HEK293 (cell line): ENCODE data around the gene APLF.

Source experiments
- CTCF ChIA-PET: fragments of 350-600 bp; formaldehyde crosslinking; extraction: SDS; loops from one replicate; lab custom pipeline; 2021; ENCODE audit warnings: antibody characterized with exemption; lab: Yijun Ruan, JAX
- POLR2A ChIA-PET: fragments of 300-600 bp; formaldehyde crosslinking; extraction: SDS; loops from one replicate; lab custom pipeline; 2020; ENCODE audit warnings: antibody characterized with exemption, inconsistent platforms; lab: Yijun Ruan, JAX
- H3K27ac ChIP-seq: fragments of 200-500 bp; sonication (Bioruptor generic); 2 replicates; pipeline ENCODE4 v1.5.1; 2014; ENCODE audit warnings: low read depth, low read length, control low read depth, inconsistent platforms; ENCODE audit errors: extremely low read depth
- H3K36me3 ChIP-seq, 2 experiments: fragments of 200-500 bp in 1 of 2; sonication (Bioruptor generic) in 1 of 2; 1 replicate in 1 of 2; 2 replicates in 1 of 2; pipeline ENCODE4 v1.5.1; 2014 to 2017; ENCODE audit warnings: inconsistent platforms in 2 of 2, low read length in 2 of 2; ENCODE audit not compliant: control insufficient read depth in 2 of 2, insufficient read depth in 1 of 2
- H3K4me1 ChIP-seq: fragments of 200-500 bp; sonication (Bioruptor generic); 2 replicates; pipeline ENCODE4 v1.5.1; 2014; ENCODE audit warnings: mild to moderate bottlenecking, low read length, inconsistent platforms; ENCODE audit not compliant: control insufficient read depth, insufficient read depth
- H3K4me3 ChIP-seq: 2 replicates; pipeline ENCODE4 v1.5.1; 2011; ENCODE audit warnings: low read depth, mild to moderate bottlenecking, control low read depth, low read length, moderate library complexity
- H3K9me3 ChIP-seq: fragments of 200-500 bp; sonication (Bioruptor generic); 2 replicates; pipeline ENCODE4 v1.5.1; 2014; ENCODE audit warnings: low read depth, low read length, inconsistent platforms; ENCODE audit not compliant: control insufficient read depth, insufficient read depth
- FEZF1 ChIP-seq: fragments of 450-650 bp; formaldehyde crosslinking; IDR thresholded peaks from 2 replicates; pipeline ENCODE4 v1.5.1; 2016; ENCODE audit warnings: missing biosample characterization, missing genetic modification characterization
- GLIS1 ChIP-seq: fragments of 450-650 bp; formaldehyde crosslinking; IDR thresholded peaks from 2 replicates; pipeline ENCODE4 v1.5.1; 2016; ENCODE audit warnings: missing biosample characterization, missing genetic modification characterization
- KLF1 ChIP-seq: fragments of 450-650 bp; formaldehyde crosslinking; IDR thresholded peaks from 2 replicates; pipeline ENCODE4 v1.5.1; 2016; ENCODE audit warnings: missing biosample characterization, missing genetic modification characterization
- KLF17 ChIP-seq: fragments of 450-650 bp; formaldehyde crosslinking; IDR thresholded peaks from 2 replicates; pipeline ENCODE4 v1.5.1; 2016; ENCODE audit warnings: missing biosample characterization, missing genetic modification characterization
- OVOL3 ChIP-seq: fragments of 450-650 bp; formaldehyde crosslinking; IDR thresholded peaks from 2 replicates; pipeline ENCODE4 v1.5.1; 2016; ENCODE audit warnings: missing biosample characterization, missing genetic modification characterization
- SCRT1 ChIP-seq: fragments of 450-650 bp; formaldehyde crosslinking; IDR thresholded peaks from 2 replicates; pipeline ENCODE4 v1.5.1; 2016; ENCODE audit warnings: missing biosample characterization, missing genetic modification characterization, borderline replicate concordance
- ZBTB17 ChIP-seq: fragments of 450-650 bp; formaldehyde crosslinking; IDR thresholded peaks from 2 replicates; pipeline ENCODE4 v1.5.1; 2016; ENCODE audit warnings: missing biosample characterization, missing genetic modification characterization
- ZEB2 ChIP-seq: fragments of 450-650 bp; formaldehyde crosslinking; IDR thresholded peaks from 2 replicates; pipeline ENCODE4 v1.5.1; 2016; ENCODE audit warnings: missing biosample characterization, missing genetic modification characterization
- ZNF10 ChIP-seq: fragments of 450-650 bp; formaldehyde crosslinking; IDR thresholded peaks from 2 replicates; pipeline ENCODE4 v1.5.1; 2017; ENCODE audit warnings: missing biosample characterization, missing genetic modification characterization
- ZNF184 ChIP-seq: fragments of 450-650 bp; IDR thresholded peaks from 2 replicates; pipeline ENCODE4 v1.5.1; 2018; ENCODE audit warnings: missing biosample characterization, mild to moderate bottlenecking, missing genetic modification characterization
- ZNF221 ChIP-seq: fragments of 450-650 bp; formaldehyde crosslinking; IDR thresholded peaks from 2 replicates; pipeline ENCODE4 v1.5.1; 2017; ENCODE audit warnings: missing biosample characterization, missing genetic modification characterization, borderline replicate concordance
- ZNF248 ChIP-seq: fragments of 450-650 bp; formaldehyde crosslinking; IDR thresholded peaks from 2 replicates; pipeline ENCODE4 v1.5.1; 2017; ENCODE audit warnings: missing biosample characterization, missing genetic modification characterization
- ZNF274 ChIP-seq, 2 experiments: fragments of 200-500 bp in 1 of 2; fragments of 450-650 bp in 1 of 2; sonication (Bioruptor generic) in 1 of 2; formaldehyde crosslinking in 1 of 2; IDR thresholded peaks; 2 replicates each; pipeline versions ENCODE4 v1.5.1 to v1.6.1; 2014 to 2016; ENCODE audit warnings: borderline replicate concordance in 1 of 2, inconsistent platforms in 1 of 2, low read length in 1 of 2, missing biosample characterization in 1 of 2, missing genetic modification characterization in 1 of 2
- ZNF280D ChIP-seq: fragments of 450-650 bp; formaldehyde crosslinking; IDR thresholded peaks from 2 replicates; pipeline ENCODE4 v1.5.1; 2016; ENCODE audit warnings: missing biosample characterization, missing genetic modification characterization
- ZNF341 ChIP-seq: fragments of 450-650 bp; formaldehyde crosslinking; IDR thresholded peaks from 2 replicates; pipeline ENCODE4; 2016; ENCODE audit warnings: low read depth, missing biosample characterization, missing genetic modification characterization
- ZNF76 ChIP-seq: fragments of 450-650 bp; formaldehyde crosslinking; IDR thresholded peaks from 2 replicates; pipeline ENCODE4; 2016; ENCODE audit warnings: low read depth, missing biosample characterization, missing genetic modification characterization, borderline replicate concordance
- ZXDB ChIP-seq: fragments of 450-650 bp; formaldehyde crosslinking; IDR thresholded peaks from 2 replicates; pipeline ENCODE4 v1.5.1; 2016; ENCODE audit warnings: missing biosample characterization, missing genetic modification characterization

The APLF gene

GRCh38 chr2:68606759-68607158 lies 139.4 kb downstream of the APLF start:
- H3K36me3 ChIP-seq = no peaks in the 10 kb centered on the region
- ChIA-PET CTCF (no interaction called here), POLR2A (no interaction called here)
- no peak overlapping the region for H3K4me3 ChIP-seq
- TF ChIP-seq ZEB2 (tag by site-specific recombination) = no peak
- TF ChIP-seq ZNF221 (tag by site-specific recombination) = no peak
- TF ChIP-seq ZNF184 = no peak
- TF ChIP-seq ZBTB17 = no peak
- TF ChIP-seq KLF1 (tag by site-specific recombination) = no peak
- TF ChIP-seq FEZF1 (tag by site-specific recombination) = no peak
- no peak for TF ChIP-seq ZNF280D (tag by site-specific recombination)
- H3K9me3 ChIP-seq = no peaks in the 10 kb centered on the region
- H3K27ac ChIP-seq = no peak overlapping the region
- H3K4me1 ChIP-seq = no peaks in the 10 kb centered on the region

GRCh38 chr2:68607837-68608236 lies 140.5 kb downstream of the APLF start:
- CTCF ChIA-PET = interaction anchor here (0.7 to 1.5 kb wide), 2 partner anchors 12 to 47 kb away, joined by 4 to 8 read pairs; no protein-coding TSS in a partner anchor
- POLR2A ChIA-PET = no interaction called here
- Histone ChIP-seq H3K27ac (no peak overlapping the region), H3K4me1 (no peaks in the 10 kb centered on the region), H3K36me3 (no peaks in the 10 kb centered on the region)
- TF ChIP-seq ZNF341 (tag by site-specific recombination) = no peak
- no peak for TF ChIP-seq ZNF274 (IDR thresholded peaks at IDR 0.05; ENCODE audit: low read length)
- TF ChIP-seq ZNF274 (tag by site-specific recombination; IDR thresholded peaks at IDR 0.05; ENCODE audit: borderline replicate concordance) = no peak
- no peak for TF ChIP-seq ZXDB (tag by site-specific recombination)
- TF ChIP-seq, all 188 proteins: peak for 0
- no peak overlapping the region for H3K4me3 ChIP-seq
- no peaks in the 10 kb centered on the region for H3K9me3 ChIP-seq

GRCh38 chr2:68612765-68613519 lies 145.6 kb downstream of the APLF start:
- CTCF ChIA-PET = no interaction called here
- H3K4me1 ChIP-seq = no peaks in the 10 kb centered on the region
- POLR2A ChIA-PET = no interaction called here
- H3K36me3 ChIP-seq = no peaks in the 10 kb centered on the region
- no peak overlapping the region for H3K4me3 ChIP-seq
- H3K9me3 ChIP-seq = no peaks in the 10 kb centered on the region
- TF ChIP-seq KLF17 (tag by site-specific recombination) = no peak
- no peak for TF ChIP-seq OVOL3 (tag by site-specific recombination)
- TF ChIP-seq ZNF76 = no peak
- TF ChIP-seq GLIS1 (tag by site-specific recombination) = no peak
- TF ChIP-seq ZNF10 = no peak
- TF ChIP-seq SCRT1 (tag by site-specific recombination) = no peak
- no peak for TF ChIP-seq ZNF248 (tag by site-specific recombination)
- H3K27ac ChIP-seq = no peak overlapping the region
